ENCODE results near the gene EIPR1.

DNA sequence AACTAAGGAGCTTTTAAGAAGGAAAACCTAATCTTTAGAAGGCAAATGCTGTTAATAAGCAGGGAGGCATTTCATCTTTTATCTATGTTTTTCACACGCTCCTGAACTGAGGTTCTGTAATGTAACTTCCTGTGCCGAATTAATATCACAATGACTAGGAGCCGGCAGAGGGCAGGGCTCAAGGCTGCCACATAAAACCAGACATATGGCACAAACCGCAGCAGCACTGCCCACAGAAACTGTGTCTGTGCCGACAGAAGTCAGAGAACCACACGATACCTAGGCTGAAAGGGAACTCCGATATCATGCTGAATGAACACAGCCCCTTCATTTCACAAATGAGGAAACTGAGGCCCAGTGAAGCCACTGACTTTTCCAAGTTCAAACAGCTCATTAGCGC lies 112.1 kb downstream of the EIPR1 start:
- TF ChIP-seq EZH2 (IDR thresholded peaks at IDR 0.05; ENCODE audit: low read depth): no peak
- TF ChIP-seq, protein P1, sequence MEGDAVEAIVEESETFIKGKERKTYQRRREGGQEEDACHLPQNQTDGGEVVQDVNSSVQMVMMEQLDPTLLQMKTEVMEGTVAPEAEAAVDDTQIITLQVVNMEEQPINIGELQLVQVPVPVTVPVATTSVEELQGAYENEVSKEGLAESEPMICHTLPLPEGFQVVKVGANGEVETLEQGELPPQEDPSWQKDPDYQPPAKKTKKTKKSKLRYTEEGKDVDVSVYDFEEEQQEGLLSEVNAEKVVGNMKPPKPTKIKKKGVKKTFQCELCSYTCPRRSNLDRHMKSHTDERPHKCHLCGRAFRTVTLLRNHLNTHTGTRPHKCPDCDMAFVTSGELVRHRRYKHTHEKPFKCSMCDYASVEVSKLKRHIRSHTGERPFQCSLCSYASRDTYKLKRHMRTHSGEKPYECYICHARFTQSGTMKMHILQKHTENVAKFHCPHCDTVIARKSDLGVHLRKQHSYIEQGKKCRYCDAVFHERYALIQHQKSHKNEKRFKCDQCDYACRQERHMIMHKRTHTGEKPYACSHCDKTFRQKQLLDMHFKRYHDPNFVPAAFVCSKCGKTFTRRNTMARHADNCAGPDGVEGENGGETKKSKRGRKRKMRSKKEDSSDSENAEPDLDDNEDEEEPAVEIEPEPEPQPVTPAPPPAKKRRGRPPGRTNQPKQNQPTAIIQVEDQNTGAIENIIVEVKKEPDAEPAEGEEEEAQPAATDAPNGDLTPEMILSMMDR (conservative IDR thresholded peaks at IDR 0.05): no peak
